ENCODE results near the gene CPVL. TPM values are rescaled to one million over a fixed set of nuclear protein-coding genes. Genes with fewer than 3 reads are reported as not detected.

The CPVL gene
- total RNA-seq, 1 donor from 2014 or later = not detected

GRCh38 chr7:29113384-29114102 is 32.8 kb downstream of the CPVL start:
- Mint-ChIP-seq H3K27me3 (peaks cover 16% of the 10 kb centered on the region), H3K4me1 (peaks cover 5% of the 10 kb centered on the region), H3K27ac (no peak overlapping the region), H3K9me3 (no peaks in the 10 kb centered on the region), H3K36me3 (ENCODE audit: low read depth) (no peaks in the 10 kb centered on the region), H3K4me3 (no peak overlapping the region)
- ChIA-PET POLR2A (no interaction called here), CTCF (interaction anchor here (1.1 kb wide), 1 partner anchor 295 kb away, joined by 3 read pairs; no protein-coding TSS in a partner anchor)
- ATAC-seq (ENCODE audit: low read depth) (no peak), DNase-seq (no peak)
- TF ChIP-seq CTCF (IDR thresholded peaks at IDR 0.05) = no peak
- intact Hi-C loops (cut with micrococcal nuclease) = no loop called here

- DNase-seq (no peak), ATAC-seq (ENCODE audit: low read depth) (no peak)
- Mint-ChIP-seq H3K27ac (no peak overlapping the region), H3K27me3 (peaks cover 14% of the 10 kb centered on the region), H3K9me3 (no peaks in the 10 kb centered on the region), H3K4me3 (no peak overlapping the region), H3K4me1 (peaks cover 5% of the 10 kb centered on the region), H3K36me3 (ENCODE audit: low read depth) (no peaks in the 10 kb centered on the region)
- intact Hi-C loops (cut with micrococcal nuclease) = no loop called here
- ChIA-PET POLR2A (no interaction called here), CTCF (no interaction called here)
- TF ChIP-seq CTCF (IDR thresholded peaks at IDR 0.05) = no peak
These were observed 33.6 kb downstream of the CPVL start for GRCh38 chr7:29112721-29113120.

GRCh38 chr7:29109899-29110298 is 36.4 kb downstream of the CPVL start:
- Mint-ChIP-seq H3K27ac (no peak overlapping the region), H3K36me3 (ENCODE audit: low read depth) (no peaks in the 10 kb centered on the region), H3K4me1 (peaks cover 5% of the 10 kb centered on the region), H3K4me3 (no peak overlapping the region), H3K27me3 (peaks cover 13% of the 10 kb centered on the region), H3K9me3 (no peaks in the 10 kb centered on the region)
- CTCF ChIA-PET = no interaction called here
- POLR2A ChIA-PET = no interaction called here
- TF ChIP-seq CTCF (IDR thresholded peaks at IDR 0.05) = no peak
- intact Hi-C loops (cut with micrococcal nuclease) = no loop called here
- no peak for ATAC-seq (ENCODE audit: low read depth)
- no peak for DNase-seq

GRCh38 chr7:29109358-29109757 is 37.0 kb downstream of the CPVL start:
- ATAC-seq (ENCODE audit: low read depth) (no peak), DNase-seq (no peak)
- Mint-ChIP-seq H3K4me3 (no peak overlapping the region), H3K9me3 (no peaks in the 10 kb centered on the region), H3K36me3 (ENCODE audit: low read depth) (no peaks in the 10 kb centered on the region), H3K4me1 (peaks cover 5% of the 10 kb centered on the region), H3K27me3 (peaks cover 13% of the 10 kb centered on the region), H3K27ac (no peak overlapping the region)
- no peak for TF ChIP-seq CTCF (IDR thresholded peaks at IDR 0.05)
- ChIA-PET POLR2A (no interaction called here), CTCF (no interaction called here)
- intact Hi-C loops (cut with micrococcal nuclease) = no loop called here

- Mint-ChIP-seq H3K27me3 (peaks cover 12% of the 10 kb centered on the region), H3K27ac (no peak overlapping the region), H3K4me3 (no peak overlapping the region), H3K9me3 (no peaks in the 10 kb centered on the region), H3K36me3 (ENCODE audit: low read depth) (no peaks in the 10 kb centered on the region), H3K4me1 (no peaks in the 10 kb centered on the region)
- DNase-seq (no peak), ATAC-seq (ENCODE audit: low read depth) (no peak)
- TF ChIP-seq CTCF (IDR thresholded peaks at IDR 0.05) = no peak
- intact Hi-C loops (cut with micrococcal nuclease) = loop anchor here (2.0 kb wide), 1 partner anchor 302 kb away; no protein-coding TSS in a partner anchor
- CTCF ChIA-PET = interaction anchor here (0.5 to 2.8 kb wide), 7 partner anchors 11 to 302 kb away, joined by 3 to 26 read pairs (median 4); no protein-coding TSS in a partner anchor
- POLR2A ChIA-PET = no interaction called here
These were observed 39.3 kb downstream of the CPVL start for GRCh38 chr7:29107056-29107455.

Data from activated B cell treated with CpG ODN at 0.5 μM for 24 hours (primary cell).